Mesothelial cell of epicardium (in vitro differentiated cells): ENCODE results near the gene PRR19. TPM values are rescaled to one million over a fixed set of nuclear protein-coding genes. Genes with fewer than 3 reads are reported as not detected.
"Not testable (repeated sequence)": the region's sequence is repeated elsewhere in the genome, so short reads cannot be mapped to it uniquely, and the experiment has no call there.

ENCODE experiments used
- DNase-seq, 2 experiments: peaks; one replicate each; pipeline ENCODE4 v3.0.0; 2021; ENCODE audit warnings: low spot score in 2 of 2; ENCODE audit not compliant: unreplicated experiment in 2 of 2
- H3K27ac Mint-ChIP-seq: 2 replicates; pipeline ENCODE4 v1.8.0; 2021; ENCODE audit warnings: mixed read lengths
- H3K27me3 Mint-ChIP-seq: 2 replicates; pipeline ENCODE4 v1.8.0; 2021; ENCODE audit warnings: low read depth, mixed read lengths
- H3K36me3 Mint-ChIP-seq: 2 replicates; pipeline ENCODE4 v1.8.0; 2021; ENCODE audit warnings: mixed read lengths
- H3K4me1 Mint-ChIP-seq: 2 replicates; pipeline ENCODE4 v1.8.0; 2021; ENCODE audit warnings: mixed read lengths
- H3K4me3 Mint-ChIP-seq: 2 replicates; pipeline ENCODE4 v1.8.0; 2021; ENCODE audit warnings: mild to moderate bottlenecking, moderate library complexity, mixed read lengths
- H3K9me3 Mint-ChIP-seq: 2 replicates; pipeline ENCODE4 v1.8.0; 2021; ENCODE audit warnings: mixed read lengths
- CTCF ChIP-seq: fragments of 200-600 bp; sonication (generic); IDR thresholded peaks from one replicate; pipeline ENCODE4 v1.5.0; 2021; ENCODE audit warnings: antibody characterized with exemption; ENCODE audit not compliant: unreplicated experiment
- total RNA-seq: library from RNA; stranded (reverse); gene quantifications from 3 replicates; pipeline ENCODE4 v1.2.1, GENCODE V29; 2021

The PRR19 gene
- total RNA-seq, 1 donor from 2014 or later = 1.7 TPM

- H3K4me3 Mint-ChIP-seq = no peak overlapping the region
- no peak for TF ChIP-seq CTCF
- no peaks in the 10 kb centered on the region for H3K36me3 Mint-ChIP-seq
- peaks cover 22% of the 10 kb centered on the region for H3K4me1 Mint-ChIP-seq
- H3K27ac Mint-ChIP-seq = no peak overlapping the region
- no peak for DNase-seq
- peaks cover under 1% of the 10 kb centered on the region for H3K27me3 Mint-ChIP-seq
- no peaks in the 10 kb centered on the region for H3K9me3 Mint-ChIP-seq
Measured at GRCh38 chr19:42330241-42330711, 28.3 kb downstream of the PRR19 start.

- not testable (repeated sequence) for DNase-seq
Measured at GRCh38 chr19:42331333-42331732, 29.4 kb downstream of the PRR19 start.

GRCh38 chr19:42332059-42332458 is 30.1 kb downstream of the PRR19 start:
- DNase-seq = no peak
- no peak for TF ChIP-seq CTCF
- Mint-ChIP-seq H3K4me1 (peaks cover 13% of the 10 kb centered on the region), H3K9me3 (no peaks in the 10 kb centered on the region), H3K4me3 (no peak overlapping the region), H3K27ac (no peak overlapping the region), H3K27me3 (no peaks in the 10 kb centered on the region), H3K36me3 (no peaks in the 10 kb centered on the region)

More at GRCh38 chr19:42331333-42331732, 29.4 kb downstream of the PRR19 start:
- H3K4me3 Mint-ChIP-seq, H3K36me3 Mint-ChIP-seq, H3K27me3 Mint-ChIP-seq, H3K9me3 Mint-ChIP-seq, H3K27ac Mint-ChIP-seq: not testable (repeated sequence)
- peaks cover 21% of the 10 kb centered on the region for H3K4me1 Mint-ChIP-seq

GRCh38 chr19:42333018-42333417 is 31.1 kb downstream of the PRR19 start:
- Mint-ChIP-seq H3K9me3 (no peaks in the 10 kb centered on the region), H3K27ac (no peak overlapping the region), H3K27me3 (no peaks in the 10 kb centered on the region), H3K36me3 (no peaks in the 10 kb centered on the region), H3K4me1 (peaks cover 6% of the 10 kb centered on the region), H3K4me3 (no peak overlapping the region)
- TF ChIP-seq CTCF = no peak
- no peak for DNase-seq

GRCh38 chr19:42333975-42334696 is 32.2 kb downstream of the PRR19 start:
- H3K27me3 Mint-ChIP-seq = no peaks in the 10 kb centered on the region
- DNase-seq = no peak
- peaks cover 2% of the 10 kb centered on the region for H3K4me1 Mint-ChIP-seq
- H3K36me3 Mint-ChIP-seq = peaks cover 5% of the 10 kb centered on the region
- H3K27ac Mint-ChIP-seq = no peak overlapping the region
- TF ChIP-seq CTCF = no peak
- H3K9me3 Mint-ChIP-seq = no peaks in the 10 kb centered on the region
- H3K4me3 Mint-ChIP-seq = no peak overlapping the region

- Mint-ChIP-seq H3K27me3 (no peaks in the 10 kb centered on the region), H3K9me3 (no peaks in the 10 kb centered on the region), H3K27ac (no peak overlapping the region), H3K4me1 (peaks cover 2% of the 10 kb centered on the region), H3K4me3 (no peak overlapping the region), H3K36me3 (peaks cover 10% of the 10 kb centered on the region)
- DNase-seq = no peak
- TF ChIP-seq CTCF = no peak
Measured at GRCh38 chr19:42334697-42335373, 32.9 kb downstream of the PRR19 start.
